HL-60/S4 treated with phorbol 12-myristate 13-acetate at 8.2 ng/mL for 4 days and 3 days (cell line): Measurements from ENCODE around the gene ADRM1.

ENCODE experiments used
- in situ Hi-C: fragments of 300-500 bp; cut with MboI; formaldehyde crosslinking; loops from 2 replicates; pipeline ENCODE4 v1.15.0; 2022; ENCODE audit warnings: low sequenced_read_pairs

ADRM1 gene

DNA sequence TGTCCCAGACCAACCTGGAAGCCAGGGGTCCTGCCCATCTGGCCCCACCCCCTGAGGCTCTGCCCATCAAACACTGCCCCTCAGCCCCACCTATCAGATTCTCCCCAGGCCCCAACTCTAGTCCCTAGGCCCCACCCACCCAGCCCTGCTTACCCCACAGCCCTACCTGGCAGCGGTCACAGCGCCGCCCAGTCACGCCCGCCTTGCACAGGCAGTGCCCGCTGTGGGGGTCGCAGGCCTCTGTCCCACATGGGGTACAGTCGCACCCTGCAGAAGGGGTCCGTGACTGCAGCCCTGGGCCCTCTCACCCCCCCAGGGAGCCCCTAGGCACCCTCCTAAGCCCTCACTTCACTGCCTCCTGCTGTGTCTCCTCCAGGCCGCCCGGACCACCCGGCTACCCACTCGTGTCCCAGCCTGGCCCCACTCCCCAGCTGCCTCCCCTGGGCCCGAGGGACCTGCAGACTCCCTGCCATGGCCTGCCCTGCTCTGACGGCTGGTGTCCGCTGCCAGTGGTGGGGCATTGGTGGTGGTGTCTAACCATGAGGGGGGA is 19.8 kb downstream of the ADRM1 start:
- in situ Hi-C loops: no loop called here

- in situ Hi-C loops: no loop called here
These were observed 20.6 kb downstream of the ADRM1 start for GRCh38 chr20:62323146-62323979.

GRCh38 chr20:62323980-62324906 is 21.4 kb downstream of the ADRM1 start:
- in situ Hi-C loops: no loop called here

DNA sequence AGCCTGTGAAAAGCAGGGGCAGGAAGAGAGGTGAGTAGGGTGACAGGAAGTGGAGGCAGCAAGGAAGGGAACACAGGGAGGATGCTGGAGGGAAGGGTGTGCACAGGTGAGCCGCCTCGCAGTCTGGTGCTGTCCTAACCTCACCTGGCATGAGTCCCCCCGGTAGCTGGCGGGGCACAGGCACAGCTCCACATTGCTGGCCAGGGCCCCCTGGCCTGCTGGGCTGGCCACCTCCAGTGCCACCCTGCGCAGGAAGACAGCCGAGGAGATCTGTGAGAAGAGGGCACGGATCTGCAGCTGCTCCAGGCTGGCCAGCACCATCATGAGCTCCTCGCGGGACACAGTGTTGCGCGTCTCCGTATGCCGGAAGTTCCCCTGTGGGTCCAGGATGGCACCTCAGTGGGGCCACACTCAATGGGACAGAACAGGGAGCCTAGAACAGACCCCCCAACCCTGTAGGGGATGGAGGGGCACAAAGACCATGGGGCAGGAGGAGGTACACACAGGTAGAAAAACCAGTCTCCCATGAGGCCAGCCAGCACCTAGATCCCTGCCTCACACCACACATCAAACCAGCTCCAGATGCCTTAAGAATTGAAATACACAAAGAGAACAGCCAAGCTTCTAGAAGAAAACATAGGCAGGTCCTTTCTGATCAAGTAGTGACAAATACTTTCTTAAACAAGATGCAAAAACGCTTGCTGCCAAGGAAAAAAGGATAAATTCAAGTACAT is 22.5 kb downstream of the ADRM1 start:
- in situ Hi-C loops: no loop called here

DNA sequence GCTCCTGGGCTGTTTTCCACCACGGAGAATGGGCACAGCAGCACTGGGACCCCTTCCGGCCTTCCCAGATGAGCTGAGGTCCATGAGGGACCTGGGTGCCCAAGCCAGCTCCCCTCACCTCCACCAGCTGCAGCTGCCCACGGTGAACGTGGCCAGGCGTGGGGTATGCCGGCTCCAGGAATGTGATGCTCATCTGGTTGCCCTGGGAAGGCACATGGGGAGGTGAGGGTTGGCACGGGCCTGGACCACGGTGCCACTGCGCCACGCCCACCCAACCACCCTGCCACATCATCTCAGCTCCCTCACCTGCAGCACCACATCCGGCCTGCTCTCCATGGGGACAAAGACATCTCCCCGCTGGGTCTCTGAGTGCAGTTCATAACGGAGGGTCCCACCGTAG is 23.8 kb downstream of the ADRM1 start:
- in situ Hi-C loops: no loop called here

- in situ Hi-C loops: no loop called here
These were observed 24.3 kb downstream of the ADRM1 start for GRCh38 chr20:62326959-62327725.

DNA sequence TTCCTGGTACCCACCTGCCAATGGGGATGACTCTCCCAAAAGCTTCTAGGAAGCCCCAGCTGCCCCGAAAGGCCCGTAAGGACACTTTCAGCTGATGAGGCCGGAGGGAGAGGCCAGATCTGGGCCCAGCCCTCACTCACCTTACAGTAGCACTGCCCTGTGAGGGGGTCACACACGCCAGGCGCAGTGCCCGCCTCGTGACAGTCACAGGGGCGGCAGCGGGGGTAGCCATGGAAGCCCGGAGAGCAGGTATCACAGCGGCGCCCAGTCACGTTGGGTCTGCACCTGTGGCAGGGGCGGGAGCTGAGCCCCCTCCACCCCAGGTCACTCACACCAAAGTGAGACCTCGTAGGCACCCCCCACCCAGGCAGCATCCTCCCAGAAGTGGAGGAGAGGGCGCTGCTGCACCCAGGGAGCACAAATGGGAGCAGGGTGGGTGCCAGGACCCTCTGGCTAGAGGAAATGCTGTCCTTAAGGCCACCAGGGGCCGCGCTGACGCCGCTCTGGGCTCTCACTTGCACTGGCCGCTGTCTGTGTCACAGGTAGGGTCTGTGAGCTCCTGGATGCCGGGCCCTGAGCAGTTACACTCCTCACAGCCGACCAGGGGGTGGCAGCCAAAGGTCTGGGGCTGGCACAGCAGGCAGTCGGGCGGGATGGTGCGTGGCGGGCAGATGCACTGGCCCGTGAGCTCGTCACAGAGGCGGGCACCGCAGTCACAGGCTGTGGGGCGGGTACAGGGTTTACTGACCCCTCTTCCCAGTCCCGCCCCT is 25.1 kb downstream of the ADRM1 start:
- in situ Hi-C loops: no loop called here

- in situ Hi-C loops: no loop called here
These were observed 26.0 kb downstream of the ADRM1 start for GRCh38 chr20:62328684-62329388.

- in situ Hi-C loops: no loop called here
These were observed 26.9 kb downstream of the ADRM1 start for GRCh38 chr20:62329389-62330377.

DNA sequence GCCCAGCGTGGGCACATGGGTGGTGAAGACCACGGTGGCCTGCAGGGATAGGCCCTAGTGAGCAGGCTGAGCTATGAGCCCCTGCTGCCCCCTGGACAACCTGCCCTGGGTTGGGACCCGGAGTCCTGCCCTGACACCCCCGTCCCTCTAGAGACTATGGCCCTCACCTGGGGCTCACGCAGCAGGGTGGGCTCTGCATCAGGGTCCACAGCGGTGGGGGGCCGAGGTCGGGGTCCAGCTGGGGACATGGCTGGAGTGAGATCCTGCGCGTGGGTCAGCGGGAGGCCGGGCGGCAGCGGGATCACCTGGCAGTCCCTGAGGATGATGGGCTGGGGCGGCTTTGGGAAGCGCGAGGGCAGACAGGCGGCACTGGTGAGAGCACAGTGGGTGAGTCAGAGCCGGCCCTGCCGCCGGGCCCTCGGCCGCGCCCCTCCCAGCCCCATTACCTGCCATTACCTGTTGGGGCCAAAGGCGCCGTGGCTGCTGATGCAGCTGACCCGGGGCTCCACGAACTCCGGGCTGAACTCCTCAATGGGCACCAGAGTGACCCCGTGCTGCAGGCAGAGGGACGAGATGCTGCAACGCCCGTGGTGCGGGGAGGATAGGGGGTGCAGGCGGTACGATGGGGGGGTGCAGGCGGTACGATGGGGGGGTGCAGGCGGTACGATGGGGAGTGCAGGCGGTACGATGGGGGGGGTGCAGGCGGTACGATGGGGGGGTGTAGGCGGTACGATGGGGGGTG is 27.9 kb downstream of the ADRM1 start:
- in situ Hi-C loops: no loop called here

- in situ Hi-C loops: no loop called here
These were observed 28.6 kb downstream of the ADRM1 start for GRCh38 chr20:62331347-62331746.

GRCh38 chr20:62332421-62332820 is 29.6 kb downstream of the ADRM1 start:
- in situ Hi-C loops: no loop called here

DNA sequence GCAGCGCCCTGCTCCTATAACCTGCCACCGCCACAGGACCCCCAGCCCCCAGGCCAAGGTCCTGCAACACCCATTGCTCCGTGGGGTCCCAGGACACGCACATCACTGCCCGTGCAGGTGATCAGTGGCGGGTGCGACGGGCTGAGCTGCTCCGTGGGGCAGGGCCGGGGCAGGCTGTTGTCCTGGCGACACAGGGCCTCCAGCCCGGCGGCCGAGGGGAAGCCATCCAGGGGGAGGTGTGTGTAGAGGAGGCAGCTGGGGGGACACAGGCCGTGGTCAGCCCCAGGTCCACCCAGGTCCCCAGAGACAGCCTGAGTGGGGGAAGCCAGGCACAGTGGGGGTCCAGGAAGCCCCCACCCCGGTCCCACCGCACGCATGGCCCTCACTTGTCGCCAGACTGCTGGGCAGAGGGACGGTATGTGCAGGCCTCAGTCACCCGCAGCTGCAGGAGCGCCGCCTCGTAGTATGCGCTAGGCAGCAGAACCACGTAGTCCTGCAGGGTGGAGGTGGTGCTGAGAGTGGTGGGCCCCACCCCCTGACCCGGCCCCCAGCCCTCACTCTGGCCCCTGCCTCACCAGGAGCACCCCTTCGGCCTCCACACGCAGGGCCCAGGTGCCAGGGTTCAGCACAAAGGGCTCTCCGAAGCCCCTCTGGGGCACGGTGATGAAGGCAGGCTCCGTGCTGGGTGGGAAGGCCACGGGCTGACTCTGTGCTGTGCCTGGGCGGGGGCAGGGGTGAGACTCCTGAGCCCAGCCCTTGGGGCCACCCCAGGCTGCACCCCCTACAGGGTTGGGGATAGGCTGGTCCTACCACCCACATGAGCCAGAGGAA is 30.4 kb downstream of the ADRM1 start:
- in situ Hi-C loops: no loop called here

DNA sequence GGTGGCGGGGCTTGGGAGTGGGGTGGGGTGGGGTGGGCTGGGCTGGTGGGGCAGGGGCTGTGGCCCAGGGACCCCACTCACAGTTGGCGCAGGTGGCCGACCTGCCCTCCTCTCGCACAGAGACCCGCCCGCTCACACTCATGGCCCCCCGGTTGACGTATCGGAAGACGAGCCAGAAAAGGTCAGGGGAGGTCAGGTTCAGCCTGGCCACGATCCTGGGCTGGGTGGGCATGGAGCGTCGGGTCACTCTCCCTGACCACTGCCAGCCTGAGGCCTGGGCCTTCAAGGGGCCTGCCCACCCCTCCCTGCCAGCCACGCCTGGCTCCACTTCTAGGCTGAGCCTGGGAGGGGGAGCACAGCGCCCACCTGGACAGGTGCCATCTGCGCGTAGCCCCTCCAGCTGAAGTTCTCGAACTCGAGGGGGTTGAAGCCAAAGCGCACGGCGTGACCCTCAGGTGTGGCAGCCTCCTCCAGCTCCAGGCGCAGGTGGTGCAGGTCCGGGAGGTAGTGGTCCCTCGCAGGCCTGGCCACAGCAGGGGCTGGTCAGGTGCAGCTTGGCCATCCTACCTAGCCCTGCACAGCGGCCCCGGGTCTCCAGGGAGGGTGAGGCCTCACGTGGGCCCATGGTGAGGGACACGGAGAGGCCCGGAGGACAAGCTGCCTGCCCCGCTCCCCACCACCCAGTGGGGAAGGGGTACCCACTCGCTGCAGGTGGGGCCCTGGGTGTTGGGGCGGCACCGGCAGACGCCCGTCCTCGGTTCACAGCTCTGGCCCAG is 31.2 kb downstream of the ADRM1 start:
- in situ Hi-C loops: no loop called here

- in situ Hi-C loops: no loop called here
These were observed 32.1 kb downstream of the ADRM1 start for GRCh38 chr20:62334881-62335280.
